ENCODE data around the gene TCIRG1.

TCIRG1 gene

DNA sequence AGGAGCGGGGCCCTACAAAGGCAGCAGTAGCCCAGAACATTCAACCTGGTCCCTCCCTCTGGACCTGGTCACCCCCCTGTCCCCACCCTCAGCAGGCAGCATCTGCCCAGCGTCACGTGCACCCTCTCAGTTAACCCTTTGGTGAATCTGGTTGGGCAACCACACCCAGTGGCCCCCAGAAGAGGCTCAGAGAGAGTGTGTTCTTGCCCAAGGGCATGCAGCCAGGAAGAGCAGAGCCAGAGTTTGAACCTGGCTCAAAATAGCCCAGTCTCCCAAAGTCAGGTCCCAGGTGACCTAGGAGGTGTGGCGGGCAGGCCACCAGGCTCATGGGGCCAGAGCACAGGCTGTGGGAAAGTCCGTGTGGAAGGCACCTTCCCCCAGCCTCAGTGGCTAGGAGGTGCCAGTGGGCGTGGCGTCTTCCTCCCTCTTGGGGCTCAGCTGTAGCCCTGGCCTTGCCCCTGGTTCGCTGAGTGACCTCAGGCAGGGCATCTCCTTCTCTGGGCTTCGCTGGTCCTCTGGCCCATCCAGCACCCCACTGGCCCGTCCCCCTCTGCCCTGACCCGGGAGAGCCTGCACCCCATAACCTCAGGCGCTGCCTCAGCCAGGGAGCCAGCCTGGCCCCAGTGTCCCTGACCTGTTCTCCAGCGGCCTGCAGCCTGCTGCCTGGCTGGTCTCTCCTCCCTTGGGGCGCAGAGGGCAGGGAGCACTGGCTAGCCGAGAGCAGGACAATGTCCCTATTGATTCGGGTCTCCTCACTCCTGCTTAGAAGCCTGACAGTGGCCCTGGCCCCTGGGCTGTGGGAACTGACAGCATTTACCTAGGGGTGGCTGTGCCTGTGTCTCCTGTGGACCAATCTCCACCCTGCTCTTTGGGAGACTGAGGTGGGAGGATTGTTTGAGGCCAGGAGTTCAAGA is 21.7 kb upstream of the TCIRG1 start:
- no peak for DNase-seq

DNA sequence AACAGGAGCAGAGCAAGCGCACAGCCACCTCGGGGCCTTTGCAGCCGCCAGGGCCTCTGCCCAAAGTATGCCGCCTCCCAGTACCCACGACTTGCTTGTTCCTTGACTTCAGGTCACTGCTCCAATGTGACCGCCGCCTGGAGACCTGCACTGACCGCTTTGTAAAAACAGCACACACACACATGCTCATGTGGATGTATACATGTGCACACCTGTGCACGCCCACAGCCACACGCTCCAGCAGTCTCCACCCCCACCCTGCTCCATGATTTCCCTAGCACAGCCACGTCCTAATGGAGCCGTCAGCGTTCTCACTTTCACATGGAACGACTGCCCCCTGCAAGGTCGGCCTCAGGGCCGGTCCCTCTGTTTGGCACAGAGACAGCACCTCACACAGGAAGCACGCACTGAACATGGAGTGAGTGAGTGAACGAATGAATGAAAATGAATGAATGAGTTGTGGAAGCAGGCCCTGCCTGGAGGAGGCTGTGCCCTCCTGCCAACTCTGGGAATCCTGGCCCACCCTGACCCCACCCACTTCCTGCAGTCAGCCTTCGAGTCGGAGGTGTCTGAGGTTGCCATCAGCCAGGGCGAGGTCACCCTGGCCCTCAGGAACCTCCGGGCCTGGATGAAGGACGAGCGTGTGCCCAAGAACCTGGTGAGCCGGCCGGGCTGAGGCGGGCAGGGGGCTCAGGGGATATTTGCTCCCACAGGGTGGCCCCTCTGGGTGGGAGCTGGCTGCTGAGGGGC is 20.7 kb upstream of the TCIRG1 start:
- DNase-seq = no peak

DNA sequence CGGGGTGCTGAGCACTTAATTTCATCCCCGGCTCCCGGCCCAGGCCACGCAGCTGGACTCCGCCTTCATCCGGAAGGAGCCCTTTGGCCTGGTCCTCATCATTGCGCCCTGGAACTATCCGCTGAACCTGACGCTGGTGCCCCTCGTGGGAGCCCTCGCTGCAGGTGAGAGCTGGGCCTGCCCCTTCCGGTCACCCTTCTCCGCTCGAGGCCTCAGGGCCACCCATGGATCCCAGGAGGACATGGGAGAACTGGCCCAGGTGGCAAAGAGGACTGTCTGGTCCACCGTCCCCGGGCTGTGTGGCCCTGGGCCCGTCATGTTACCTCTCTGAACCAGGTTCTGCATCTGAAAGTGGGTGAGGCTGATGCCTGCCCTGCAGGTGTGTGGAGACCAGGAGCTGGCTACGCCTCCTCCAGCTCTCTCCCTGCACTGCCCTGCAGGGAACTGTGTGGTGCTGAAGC is 20.1 kb upstream of the TCIRG1 start:
- no peak for DNase-seq

DNA sequence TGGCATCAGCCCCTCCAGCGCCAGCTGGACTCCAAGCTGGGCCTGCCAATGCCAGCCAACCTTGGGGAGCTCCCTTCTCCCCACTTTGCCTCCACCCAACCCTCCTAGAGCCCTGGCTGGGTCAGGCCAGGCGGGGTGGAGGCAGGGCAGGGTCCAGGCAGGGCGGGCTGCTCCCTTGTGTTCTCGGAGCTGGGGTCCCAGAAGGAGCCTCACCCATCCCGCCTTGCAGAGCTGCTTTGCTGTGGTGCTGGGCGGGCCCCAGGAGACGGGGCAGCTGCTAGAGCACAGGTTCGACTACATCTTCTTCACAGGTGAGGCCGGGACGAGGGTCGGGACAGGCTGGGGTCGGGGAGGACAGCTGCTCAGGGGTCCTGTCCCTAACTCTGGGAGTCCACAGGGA is 19.3 kb upstream of the TCIRG1 start:
- DNase-seq = no peak

DNA sequence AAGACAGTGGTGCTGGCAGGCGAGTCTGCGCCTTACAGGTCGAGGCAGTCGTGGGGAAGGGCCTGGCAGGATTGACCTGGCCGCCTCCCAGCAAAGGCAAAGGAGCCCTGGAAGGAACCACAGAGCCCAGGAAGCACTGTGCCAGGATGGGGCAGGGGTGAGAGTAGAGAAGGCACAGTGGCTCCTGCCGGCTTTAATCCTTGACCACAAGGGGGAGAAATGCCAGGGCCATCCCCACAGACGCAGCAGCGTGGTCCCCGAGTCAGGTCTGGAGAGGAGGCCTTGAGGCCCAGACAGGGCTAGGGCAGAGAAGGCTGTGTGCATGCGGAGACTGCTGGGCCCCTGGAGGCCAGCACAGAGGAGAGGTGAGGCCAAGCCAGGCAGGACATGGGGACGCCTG is 18.2 kb upstream of the TCIRG1 start:
- DNase-seq = no peak

DNA sequence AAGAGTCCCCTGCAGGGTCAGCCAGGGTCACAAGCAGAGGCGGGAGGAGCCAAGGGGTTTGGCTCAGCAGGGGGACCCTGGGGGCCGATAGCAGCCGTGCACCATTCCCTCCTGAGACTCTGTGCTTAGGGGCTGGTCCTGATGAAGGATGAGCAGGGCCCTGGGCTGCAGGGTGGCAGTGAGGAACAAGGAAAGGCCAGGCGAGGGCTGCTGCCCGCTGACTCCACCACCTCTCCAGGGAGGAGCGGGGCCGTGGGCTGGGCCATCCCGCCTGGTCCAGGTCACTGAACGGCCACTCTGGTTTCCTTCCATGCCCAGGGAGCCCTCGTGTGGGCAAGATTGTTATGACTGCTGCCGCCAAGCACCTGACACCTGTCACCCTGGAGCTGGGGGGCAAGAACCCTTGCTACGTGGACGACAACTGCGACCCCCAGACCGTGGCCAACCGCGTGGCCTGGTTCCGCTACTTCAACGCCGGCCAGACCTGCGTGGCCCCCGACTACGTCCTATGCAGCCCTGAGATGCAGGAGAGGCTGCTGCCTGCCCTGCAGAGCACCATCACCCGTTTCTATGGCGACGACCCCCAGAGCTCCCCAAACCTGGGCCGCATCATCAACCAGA is 17.5 kb upstream of the TCIRG1 start:
- DNase-seq = no peak

DNA sequence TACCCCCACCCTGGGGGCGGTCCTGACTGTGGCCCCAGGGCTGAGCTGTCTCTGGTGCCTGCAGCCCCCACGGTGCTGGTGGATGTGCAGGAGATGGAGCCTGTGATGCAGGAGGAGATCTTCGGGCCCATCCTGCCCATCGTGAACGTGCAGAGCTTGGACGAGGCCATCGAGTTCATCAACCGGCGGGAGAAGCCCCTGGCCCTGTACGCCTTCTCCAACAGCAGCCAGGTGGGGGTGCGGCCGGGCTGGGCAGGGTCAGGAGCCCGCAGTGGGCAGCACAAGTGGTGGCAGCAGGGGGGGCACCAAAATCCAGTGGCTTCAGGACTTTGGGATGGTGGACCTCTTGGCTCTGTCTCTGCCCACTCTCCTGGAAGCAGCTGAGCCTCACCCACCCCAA is 16.3 kb upstream of the TCIRG1 start:
- DNase-seq = no peak

DNA sequence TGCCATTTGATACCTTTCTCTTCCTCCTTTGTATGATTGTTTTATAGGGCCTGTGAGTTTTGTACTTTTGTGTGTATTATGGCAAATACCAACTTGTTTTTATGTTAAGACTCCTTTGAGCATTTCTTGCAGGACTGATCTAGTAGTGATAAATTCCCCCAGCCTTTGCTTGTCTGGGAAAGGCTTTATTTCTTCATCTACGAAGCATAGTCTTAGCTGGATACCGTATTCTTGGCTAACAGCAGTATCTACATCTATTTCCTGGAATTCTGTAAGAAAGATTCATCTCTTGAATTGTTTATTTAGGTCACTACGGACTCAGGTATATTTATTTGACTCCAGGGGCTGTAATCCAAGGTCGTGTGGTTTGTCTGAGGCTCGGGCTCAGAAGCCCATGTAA is 14.3 kb upstream of the TCIRG1 start:
- no peak for DNase-seq

DNA sequence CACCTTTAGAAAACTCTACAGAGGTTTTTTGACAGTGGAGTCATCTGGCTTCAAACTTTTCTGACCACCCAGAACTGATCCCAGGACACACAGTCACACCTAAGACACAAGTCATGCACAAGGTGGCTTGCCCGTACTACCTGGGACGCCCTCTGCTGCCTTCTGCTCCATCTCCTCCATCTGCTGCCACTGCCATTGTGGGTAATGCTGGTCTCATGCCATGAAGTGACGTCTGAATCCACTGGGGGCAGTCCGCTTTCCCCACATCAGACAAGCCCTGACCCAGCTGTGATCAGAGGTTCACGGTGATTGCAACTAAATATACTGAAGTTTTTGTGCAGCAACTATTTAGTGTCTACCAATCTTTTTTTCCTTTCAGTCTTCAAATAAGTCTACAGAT is 13.8 kb upstream of the TCIRG1 start:
- no peak for DNase-seq

DNA sequence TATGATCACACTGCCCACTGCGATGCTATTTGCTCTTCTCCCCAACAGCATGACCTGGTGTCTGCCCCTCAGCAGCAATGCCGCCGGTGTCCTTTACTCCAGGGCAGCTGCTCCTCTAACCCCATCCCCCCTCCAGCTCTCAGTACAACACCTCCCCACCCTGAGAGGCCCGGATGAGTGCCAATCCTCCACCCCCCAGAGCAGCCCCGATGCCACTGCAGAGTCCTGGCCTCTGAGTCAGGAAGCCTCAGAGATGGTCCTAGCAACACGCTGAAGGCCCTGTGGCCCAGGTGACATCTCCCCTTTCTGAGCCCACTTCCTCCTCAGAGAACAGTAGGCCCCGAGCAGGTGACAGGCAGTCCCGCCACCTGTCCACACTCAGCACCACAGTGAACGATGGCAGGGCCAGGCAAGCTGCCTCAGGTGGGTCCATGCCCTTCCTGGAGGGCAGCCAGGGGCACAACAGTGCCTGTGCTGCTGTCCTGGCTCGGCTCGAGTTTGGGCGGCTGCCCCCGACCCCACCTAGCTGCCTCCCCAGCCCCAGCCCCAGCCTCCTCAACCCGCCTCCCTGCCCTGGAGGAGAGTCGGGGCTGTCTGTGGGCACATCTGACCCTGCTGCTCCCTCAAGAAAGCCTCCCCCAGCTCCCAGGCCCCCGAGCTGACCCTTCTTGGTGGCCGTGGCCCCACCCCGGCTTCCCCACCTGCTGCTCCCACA is 12.3 kb upstream of the TCIRG1 start:
- DNase-seq = no peak

DNA sequence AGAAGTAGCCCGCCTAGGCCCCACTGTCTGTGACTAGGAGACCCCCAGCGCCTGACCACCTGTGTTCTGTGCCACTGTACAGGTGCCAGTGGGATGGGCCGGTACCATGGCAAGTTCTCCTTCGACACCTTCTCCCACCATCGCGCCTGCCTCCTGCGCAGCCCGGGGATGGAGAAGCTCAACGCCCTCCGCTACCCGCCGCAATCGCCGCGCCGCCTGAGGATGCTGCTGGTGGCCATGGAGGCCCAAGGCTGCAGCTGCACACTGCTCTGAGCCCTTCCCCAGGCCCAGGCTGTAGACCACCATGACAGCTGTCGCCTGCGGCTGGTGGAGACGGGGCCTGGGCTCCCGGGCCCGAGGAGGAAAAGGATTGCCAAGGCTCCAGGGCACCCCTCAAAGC is 11.2 kb upstream of the TCIRG1 start:
- no peak for DNase-seq

DNA sequence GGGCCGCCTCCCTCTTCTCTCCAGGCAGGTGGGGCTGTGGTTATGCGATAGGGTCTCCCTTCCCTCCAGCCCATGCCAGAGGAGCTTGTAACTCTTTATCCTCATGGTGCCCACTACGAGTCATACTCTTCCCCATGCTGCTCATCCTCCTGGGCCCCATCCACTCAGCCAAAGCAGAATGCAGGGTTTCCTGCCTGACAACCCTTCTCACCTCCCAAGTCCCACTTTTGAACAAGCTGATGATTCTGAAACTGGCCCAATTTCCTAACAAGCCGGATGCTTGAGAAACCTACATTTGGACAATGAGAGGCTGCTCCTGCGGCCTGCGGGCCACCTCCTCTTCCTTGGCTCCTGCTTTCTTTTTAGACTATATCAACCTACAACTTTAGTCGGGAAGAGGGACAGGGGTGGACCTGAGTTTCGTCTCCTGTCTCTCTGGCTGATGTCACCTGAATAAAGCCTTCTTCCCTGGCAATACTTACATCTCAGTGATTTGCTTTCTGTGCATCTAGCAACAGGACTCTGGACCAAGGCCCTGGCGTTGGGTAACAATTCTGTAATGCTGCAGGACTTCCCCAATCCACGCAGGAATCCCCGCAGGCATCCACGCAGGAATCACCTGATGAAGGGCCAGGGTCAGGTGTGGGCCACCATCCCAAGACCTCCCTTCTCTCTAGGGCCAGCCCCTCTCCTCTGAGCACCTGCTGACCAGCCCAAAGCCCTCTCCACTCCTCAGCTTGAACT is 9.9 kb upstream of the TCIRG1 start:
- no peak for DNase-seq

DNA sequence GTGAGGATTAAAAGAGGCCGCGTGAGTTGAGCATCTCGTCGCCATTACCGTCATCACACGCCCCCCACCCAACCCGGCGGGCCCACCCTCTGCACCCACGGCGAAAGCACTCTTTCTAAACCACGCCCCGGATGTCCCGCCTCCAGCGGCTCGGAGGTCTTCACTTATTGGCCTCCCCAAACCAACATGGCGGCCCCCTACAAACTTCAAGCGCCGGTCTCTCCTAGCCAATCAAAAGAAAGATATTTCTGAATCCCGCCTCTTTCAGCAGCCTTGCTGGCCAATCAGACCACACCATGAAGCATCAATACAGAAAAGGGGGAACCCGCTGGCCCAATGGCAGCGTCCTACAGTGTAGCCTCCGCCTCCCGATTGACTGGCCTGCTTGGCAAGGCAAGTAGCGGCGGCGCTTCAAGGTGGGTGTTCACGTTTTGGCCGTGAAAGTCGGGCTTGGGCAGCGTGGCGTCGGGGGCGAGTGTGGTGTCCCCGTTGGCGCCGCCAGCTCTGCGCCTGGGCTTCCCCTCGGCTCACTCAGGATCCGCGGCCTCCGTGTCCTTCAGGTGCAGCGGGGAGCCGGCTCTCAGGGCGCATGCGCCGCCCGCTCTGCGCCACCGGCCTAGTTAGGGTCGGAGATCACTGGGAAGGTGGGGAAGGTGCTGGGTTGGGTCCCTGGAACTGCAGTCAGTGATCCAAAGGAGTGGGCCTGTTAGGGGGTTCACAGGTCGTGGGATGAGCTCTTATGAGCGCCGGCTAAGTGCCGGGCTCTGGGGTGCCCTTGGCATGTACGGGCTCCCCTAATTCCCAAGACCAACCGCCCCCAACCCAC is 8.3 kb upstream of the TCIRG1 start, which contains the start of gene NDUFS8:
NDUFS8 (plus strand) TSS at position 364 of the 826 bp plus-strand sequence. CDS start 1,471 bp downstream, outside the sequence.
- peak; percentile 96 for DNase-seq

DNA sequence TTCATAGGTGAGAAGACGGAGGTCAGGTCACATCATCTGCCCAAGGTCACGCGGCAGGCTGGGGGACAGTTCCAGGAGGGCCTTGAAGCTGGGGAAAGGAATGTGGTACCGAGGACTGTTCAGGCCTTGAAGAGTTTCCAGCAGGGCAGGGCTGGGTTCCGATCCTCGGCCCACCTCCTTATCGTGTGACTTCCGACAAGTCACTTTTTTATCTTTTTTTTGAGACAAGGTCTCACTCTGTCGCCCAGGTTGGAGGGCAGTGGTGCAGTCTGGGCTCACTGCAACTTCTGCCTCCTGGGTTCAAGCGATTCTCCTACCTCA is 7.7 kb upstream of the TCIRG1 start:
- DNase-seq = no peak

DNA sequence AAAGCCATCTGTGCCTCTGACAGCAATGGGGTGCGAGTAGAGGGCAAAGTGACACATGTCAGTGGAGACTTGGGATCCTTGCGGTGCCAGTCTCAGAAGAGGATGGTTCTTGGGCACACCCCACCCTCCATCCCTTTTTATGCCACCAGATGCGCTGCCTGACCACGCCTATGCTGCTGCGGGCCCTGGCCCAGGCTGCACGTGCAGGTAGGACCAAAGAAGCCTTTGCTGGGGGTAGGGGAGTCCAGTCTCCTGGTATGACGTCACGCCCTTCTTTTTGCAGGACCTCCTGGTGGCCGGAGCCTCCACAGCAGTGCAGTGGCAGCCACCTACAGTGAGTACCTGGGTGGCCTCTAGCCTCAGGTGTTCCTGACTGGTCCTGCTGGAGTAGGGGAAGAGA is 6.8 kb upstream of the TCIRG1 start:
- no peak for DNase-seq

DNA sequence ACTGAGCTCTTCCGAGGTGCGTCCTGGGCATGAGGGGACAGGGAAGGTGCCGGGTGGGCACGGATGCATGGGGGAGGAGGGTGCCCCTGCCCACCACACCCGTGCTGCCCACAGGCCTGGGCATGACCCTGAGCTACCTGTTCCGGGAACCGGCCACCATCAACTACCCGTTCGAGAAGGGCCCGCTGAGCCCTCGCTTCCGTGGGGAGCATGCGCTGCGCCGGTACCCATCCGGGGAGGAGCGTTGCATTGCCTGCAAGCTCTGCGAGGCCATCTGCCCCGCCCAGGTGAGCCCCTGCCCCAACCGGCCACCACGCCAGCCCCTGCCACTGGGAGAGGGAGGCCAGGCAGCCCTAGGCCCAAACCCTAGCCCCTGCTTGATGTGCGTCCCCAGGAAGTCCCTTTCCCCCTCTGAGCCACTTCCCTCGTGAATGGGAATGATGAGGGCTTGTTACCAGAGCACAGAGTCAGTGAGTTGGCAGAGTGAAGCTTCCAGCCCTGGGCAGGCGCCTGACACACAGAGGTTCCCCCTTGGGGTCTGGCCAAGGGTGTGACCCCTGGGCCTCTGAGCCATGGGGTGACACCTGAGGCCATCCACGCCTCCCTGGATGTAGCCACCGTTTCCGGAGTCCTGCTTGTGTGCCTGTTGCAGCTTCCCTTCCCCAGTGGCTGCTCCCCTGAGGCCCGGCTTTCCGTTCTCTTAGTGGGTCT is 5.7 kb upstream of the TCIRG1 start:
- DNase-seq = no peak

DNA sequence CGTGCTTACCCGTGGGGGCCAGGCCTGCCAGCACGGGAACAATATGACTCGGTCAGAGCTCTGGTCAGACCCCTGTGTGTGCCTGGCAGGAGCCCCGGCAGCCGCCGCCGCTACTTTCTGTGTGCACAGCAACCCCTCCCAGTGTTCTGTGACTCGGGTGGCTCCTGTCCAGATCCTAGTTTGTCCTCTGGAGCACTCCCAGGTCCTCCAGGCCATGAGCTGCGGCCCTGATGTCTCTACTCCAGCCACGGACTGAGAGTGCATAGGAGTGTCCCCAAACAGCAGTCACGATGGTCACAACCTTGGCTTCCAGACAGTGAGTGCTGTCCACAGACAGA is 5.1 kb upstream of the TCIRG1 start:
- no peak for DNase-seq

DNA sequence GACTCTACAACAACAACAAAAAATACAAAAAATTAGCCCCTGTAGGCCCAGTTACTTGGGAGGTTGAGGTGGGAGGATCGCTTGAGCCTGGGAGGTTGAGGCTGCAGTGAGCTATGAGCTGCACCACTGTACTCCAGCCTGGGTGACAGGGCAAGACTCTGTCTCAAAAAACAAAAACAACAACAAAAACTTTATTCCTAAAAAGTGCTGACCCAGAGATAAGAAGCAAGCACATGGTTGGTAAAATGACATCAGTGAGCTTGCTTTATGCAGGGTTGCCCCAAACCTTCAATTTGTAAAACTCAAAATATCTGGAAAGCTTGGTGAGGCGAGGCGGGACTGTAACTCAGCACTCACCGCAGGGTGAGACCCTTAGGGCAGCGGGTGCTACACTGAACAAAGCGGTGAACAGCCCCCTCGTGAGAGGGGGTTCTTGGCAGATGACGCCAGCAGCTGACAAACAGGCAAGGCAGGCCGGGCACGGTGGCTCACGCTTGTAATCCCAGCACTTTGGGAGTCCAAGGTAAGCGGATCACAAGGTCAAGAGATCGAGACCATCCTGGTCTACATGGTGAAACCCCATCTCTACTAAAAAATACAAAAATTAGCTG is 3.5 kb upstream of the TCIRG1 start:
- DNase-seq = no peak

DNA sequence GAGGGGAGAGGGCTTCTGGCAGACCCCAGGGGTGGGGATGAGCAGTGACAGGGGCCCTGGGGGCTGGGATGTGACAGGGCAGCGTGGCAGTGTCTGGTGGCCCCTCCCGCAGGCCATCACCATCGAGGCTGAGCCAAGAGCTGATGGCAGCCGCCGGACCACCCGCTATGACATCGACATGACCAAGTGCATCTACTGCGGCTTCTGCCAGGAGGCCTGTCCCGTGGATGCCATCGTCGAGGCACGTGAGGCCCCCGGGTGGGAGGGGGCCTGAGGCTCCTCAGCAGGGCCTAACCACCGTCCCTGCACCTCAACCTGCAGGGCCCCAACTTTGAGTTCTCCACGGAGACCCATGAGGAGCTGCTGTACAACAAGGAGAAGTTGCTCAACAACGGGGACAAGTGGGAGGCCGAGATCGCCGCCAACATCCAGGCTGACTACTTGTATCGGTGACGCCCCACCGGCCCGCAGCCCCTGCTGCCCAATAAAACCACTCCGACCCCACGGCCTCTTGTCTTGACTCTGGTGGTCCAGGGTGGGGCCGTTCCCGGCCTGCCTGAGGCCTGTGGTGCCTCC is 2.6 kb upstream of the TCIRG1 start:
- no peak for DNase-seq

DNA sequence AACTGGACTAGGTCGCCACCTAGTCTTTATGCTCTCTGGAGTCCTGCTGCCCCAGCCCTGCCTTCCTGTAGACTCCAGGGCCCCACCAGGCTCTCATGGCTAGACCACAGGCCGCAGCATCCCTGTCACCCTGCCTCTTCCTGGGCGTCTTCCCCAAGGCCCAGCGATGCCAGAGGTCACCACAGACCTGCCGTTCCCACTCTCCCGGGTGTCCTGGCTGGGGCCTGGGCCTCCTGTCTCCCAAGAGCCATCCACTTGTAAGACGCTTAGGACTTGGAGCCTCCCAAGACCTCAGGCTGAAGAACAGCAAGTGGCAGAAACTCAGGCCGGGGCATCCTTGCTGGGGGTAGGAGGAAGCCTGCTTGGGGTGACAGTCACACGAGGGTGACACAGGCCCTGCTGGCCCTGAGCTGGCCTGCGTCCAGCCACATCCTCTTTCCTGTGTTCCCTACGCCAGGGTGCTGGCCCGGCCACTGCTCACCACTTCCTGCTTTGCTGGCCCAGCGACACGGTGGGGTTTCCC is 2.0 kb upstream of the TCIRG1 start:
- DNase-seq = no peak

All from NCI-H2171 (cell line).